Trophoblast cell (in vitro differentiated cells and primary cell): ENCODE data around the gene PARP6.

Experiments used
- DNase-seq, 2 donors: peaks; one replicate each; pipeline ENCODE4 v3.0.0-alpha.2; 2016
- H2AFZ ChIP-seq: 2 replicates; pipeline ENCODE4 v1.6.1; 2013; ENCODE audit warnings: low read length, moderate library complexity, mild to moderate bottlenecking; ENCODE audit not compliant: insufficient read depth, poor library complexity
- H2AK5ac ChIP-seq: 2 replicates; pipeline ENCODE4 v1.6.1; 2013; ENCODE audit warnings: mild to moderate bottlenecking, low read length
- H2BK120ac ChIP-seq: 2 replicates; pipeline ENCODE4 v1.6.1; 2013; ENCODE audit warnings: low read length, mild to moderate bottlenecking, moderate library complexity; ENCODE audit not compliant: insufficient read depth, poor library complexity
- H2BK12ac ChIP-seq: 2 replicates; pipeline ENCODE4 v1.6.1; 2013; ENCODE audit warnings: mild to moderate bottlenecking, low read length, moderate library complexity
- H2BK5ac ChIP-seq: 2 replicates; pipeline ENCODE4 v1.6.1; 2013; ENCODE audit warnings: low read length, low read depth, moderate library complexity, mild to moderate bottlenecking; ENCODE audit not compliant: poor library complexity
- H3K14ac ChIP-seq: 2 replicates; pipeline ENCODE4 v1.6.1; 2013; ENCODE audit warnings: mild to moderate bottlenecking, low read length
- H3K18ac ChIP-seq: 2 replicates; pipeline ENCODE4 v1.6.1; 2013; ENCODE audit warnings: mild to moderate bottlenecking, low read length
- H3K23ac ChIP-seq: 2 replicates; pipeline ENCODE4 v1.6.1; 2013; ENCODE audit warnings: low read length
- H3K27ac ChIP-seq: 2 replicates; pipeline ENCODE4 v1.5.1; 2013; ENCODE audit warnings: low read depth, mild to moderate bottlenecking, inconsistent platforms, low read length, moderate library complexity
- H3K27me3 ChIP-seq: 2 replicates; pipeline ENCODE4 v1.6.1; 2013; ENCODE audit warnings: inconsistent platforms, mild to moderate bottlenecking, low read length, moderate library complexity; ENCODE audit not compliant: insufficient read depth
- H3K36me3 ChIP-seq, 2 experiments: 1 replicate in 1 of 2; 2 replicates in 1 of 2; pipeline ENCODE4 v1.6.1; 2013; ENCODE audit warnings: low read length in 2 of 2, mild to moderate bottlenecking in 2 of 2, moderate library complexity in 1 of 2; ENCODE audit not compliant: insufficient read depth in 2 of 2, control insufficient read depth in 1 of 2
- H3K4ac ChIP-seq: 2 replicates; pipeline ENCODE4 v1.6.1; 2013; ENCODE audit warnings: low read depth, mild to moderate bottlenecking, low read length, moderate library complexity
- H3K4me1 ChIP-seq, 2 experiments: 1 replicate in 1 of 2; 2 replicates in 1 of 2; pipeline ENCODE4 v1.6.1; 2013; ENCODE audit warnings: low read length in 2 of 2, mild to moderate bottlenecking in 2 of 2, moderate library complexity in 1 of 2; ENCODE audit not compliant: insufficient read depth in 2 of 2, control insufficient read depth in 1 of 2
- H3K4me2 ChIP-seq: 2 replicates; pipeline ENCODE4 v1.6.1; 2013; ENCODE audit warnings: inconsistent platforms, mild to moderate bottlenecking, low read length, moderate library complexity
- H3K4me3 ChIP-seq: 2 replicates; pipeline ENCODE4 v1.5.1; 2013; ENCODE audit warnings: mild to moderate bottlenecking, low read depth, low read length, inconsistent platforms
- H3K79me1 ChIP-seq: one replicate; pipeline ENCODE4 v1.6.1; 2013; ENCODE audit warnings: low read length
- H3K79me2 ChIP-seq: 2 replicates; pipeline ENCODE4 v1.6.1; 2013; ENCODE audit warnings: low read length, mild to moderate bottlenecking; ENCODE audit not compliant: control insufficient read depth, insufficient read depth, poor library complexity
- H3K9ac ChIP-seq: 2 replicates; pipeline ENCODE4 v1.6.1; 2013; ENCODE audit warnings: mild to moderate bottlenecking, low read length
- H3K9me3 ChIP-seq: 2 replicates; pipeline ENCODE4 v1.6.1; 2013; ENCODE audit warnings: low read depth, mild to moderate bottlenecking, control low read depth, inconsistent platforms, low read length; ENCODE audit not compliant: insufficient read depth
- H4K12ac ChIP-seq: 2 replicates; pipeline ENCODE4 v1.6.1; 2013; ENCODE audit warnings: low read depth, mild to moderate bottlenecking, low read length, moderate library complexity
- H4K8ac ChIP-seq: 2 replicates; pipeline ENCODE4 v1.6.1; 2013; ENCODE audit warnings: low read depth, mild to moderate bottlenecking, low read length, moderate library complexity
- H4K91ac ChIP-seq: one replicate; pipeline ENCODE4 v1.6.1; 2013; ENCODE audit warnings: low read depth, mild to moderate bottlenecking, low read length, moderate library complexity
- WGBS: extraction: QIAGEN DNeasy Blood & Tissue Kit; methylation state at CpG from one replicate; pipeline ENCODE4 v1.1.7; 2013; ENCODE audit warnings: missing lambda C conversion rate; ENCODE audit not compliant: insufficient read length, insufficient coverage; ENCODE audit errors: extremely low coverage; 5-methylcytosine and 5-hydroxymethylcytosine counted together

Gene PARP6

DNA sequence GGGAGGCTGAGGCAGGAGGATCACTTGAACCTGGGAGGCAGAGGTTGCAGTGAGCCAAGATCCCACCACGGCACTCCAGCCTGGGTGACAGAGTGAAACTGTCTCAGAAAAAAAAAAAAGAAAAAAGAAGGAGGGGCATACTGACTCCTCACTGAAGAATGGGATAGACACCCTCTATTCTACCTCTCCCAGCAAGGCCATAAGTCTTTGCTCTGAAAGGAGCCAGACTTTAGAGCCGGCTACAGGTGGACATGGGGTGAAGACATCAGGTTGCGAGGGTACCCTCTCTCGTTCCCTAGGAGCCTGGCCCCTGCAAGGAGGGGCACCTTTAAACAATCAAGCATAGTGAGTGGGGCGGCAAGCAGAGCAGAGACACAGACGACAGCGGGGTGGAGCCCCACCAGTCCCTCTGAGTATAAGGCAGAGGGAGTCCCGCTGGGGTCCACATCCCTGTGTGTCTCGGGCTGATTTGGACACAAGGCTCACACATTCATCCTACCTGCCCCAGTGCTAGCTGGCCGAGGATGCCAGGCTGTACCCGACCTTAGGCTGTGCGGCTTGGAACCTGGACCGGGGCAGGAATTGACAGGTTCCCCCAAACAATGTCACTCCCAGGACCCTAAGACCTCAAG is 75.8 kb downstream of the PARP6 start:
- peaks cover 2% of the 10 kb centered on the region for H3K79me2 ChIP-seq
- no CpG with 5 or more reads among the region's 13 CpGs for WGBS
- peaks cover 31 to 34% of the 10 kb centered on the region in 2 experiments for H3K36me3 ChIP-seq
- H3K9ac ChIP-seq: peak overlapping the region; percentile 30
- peak overlapping the region; percentile 75 for H3K4me2 ChIP-seq
- H2BK5ac ChIP-seq: peak overlapping the region; percentile 15
- H3K27me3 ChIP-seq: no peaks in the 10 kb centered on the region
- H3K14ac ChIP-seq: peak overlapping the region; percentile 45
- peaks cover 6% of the 10 kb centered on the region for H3K79me1 ChIP-seq
- peaks cover 2% of the 10 kb centered on the region for H3K9me3 ChIP-seq
- H2BK12ac ChIP-seq: peak overlapping the region; percentile 20
- peak overlapping the region; percentile 45 for H4K91ac ChIP-seq
- peak overlapping the region; percentile 5 for H2AFZ ChIP-seq
- no peak overlapping the region for H2BK120ac ChIP-seq
- H3K4me1 ChIP-seq: peaks cover 4 to 13% of the 10 kb centered on the region in 2 experiments
- peak overlapping the region; percentile 35 for H3K4ac ChIP-seq
- peak overlapping the region; percentile 41 for H4K12ac ChIP-seq
- peak overlapping the region; percentile 33 for H3K18ac ChIP-seq
- no peak overlapping the region for H3K23ac ChIP-seq
- no peak overlapping the region for H3K27ac ChIP-seq
- DNase-seq: no peak
- H2AK5ac ChIP-seq: peak overlapping the region; percentile 61
- peak overlapping the region; percentile 4 for H4K8ac ChIP-seq
- H3K4me3 ChIP-seq: peak overlapping the region; percentile 20

DNA sequence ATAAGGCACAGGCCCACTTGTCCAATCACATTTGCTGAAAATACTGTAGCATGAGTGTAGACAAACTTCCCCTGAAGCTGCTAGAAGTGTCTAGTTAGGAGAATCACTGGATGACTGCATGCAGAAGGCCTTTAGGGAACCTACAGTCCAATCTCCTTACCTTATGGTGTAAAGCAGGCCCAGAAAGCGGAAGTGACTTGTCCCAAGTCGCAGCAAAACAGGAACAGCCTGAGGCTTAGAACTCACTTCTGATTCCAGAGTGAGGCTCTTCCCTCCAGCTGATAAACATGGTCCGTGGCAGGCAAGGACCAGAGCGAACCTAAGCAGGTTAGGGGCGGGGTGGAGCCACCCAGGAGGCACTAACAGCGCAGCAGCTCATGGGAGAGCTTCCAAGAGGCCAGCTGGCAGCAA is 77.2 kb downstream of the PARP6 start:
- Histone ChIP-seq H3K27ac (peak overlapping the region; percentile 31), H3K9me3 (peaks cover 2% of the 10 kb centered on the region), H3K9ac (no peak overlapping the region), H2AK5ac (no peak overlapping the region), H4K12ac (no peak overlapping the region), H3K23ac (no peak overlapping the region), H3K79me2 (peaks cover 2% of the 10 kb centered on the region), H2BK5ac (no peak overlapping the region), H3K36me3 (peaks cover 17 to 20% of the 10 kb centered on the region in 2 experiments), H3K4ac (no peak overlapping the region), H4K8ac (peak overlapping the region; percentile 20), H3K4me3 (no peak overlapping the region), H2AFZ (no peak overlapping the region), H3K4me2 (no peak overlapping the region), H3K18ac (no peak overlapping the region), H2BK12ac (no peak overlapping the region), H2BK120ac (no peak overlapping the region), H3K79me1 (peaks cover 6% of the 10 kb centered on the region), H3K27me3 (no peaks in the 10 kb centered on the region), H3K4me1 (peaks cover 4 to 13% of the 10 kb centered on the region in 2 experiments), H3K14ac (no peak overlapping the region), H4K91ac (no peak overlapping the region)
- no CpG with 5 or more reads among the region's 6 CpGs for WGBS
- peak; percentile 98 for DNase-seq

DNA sequence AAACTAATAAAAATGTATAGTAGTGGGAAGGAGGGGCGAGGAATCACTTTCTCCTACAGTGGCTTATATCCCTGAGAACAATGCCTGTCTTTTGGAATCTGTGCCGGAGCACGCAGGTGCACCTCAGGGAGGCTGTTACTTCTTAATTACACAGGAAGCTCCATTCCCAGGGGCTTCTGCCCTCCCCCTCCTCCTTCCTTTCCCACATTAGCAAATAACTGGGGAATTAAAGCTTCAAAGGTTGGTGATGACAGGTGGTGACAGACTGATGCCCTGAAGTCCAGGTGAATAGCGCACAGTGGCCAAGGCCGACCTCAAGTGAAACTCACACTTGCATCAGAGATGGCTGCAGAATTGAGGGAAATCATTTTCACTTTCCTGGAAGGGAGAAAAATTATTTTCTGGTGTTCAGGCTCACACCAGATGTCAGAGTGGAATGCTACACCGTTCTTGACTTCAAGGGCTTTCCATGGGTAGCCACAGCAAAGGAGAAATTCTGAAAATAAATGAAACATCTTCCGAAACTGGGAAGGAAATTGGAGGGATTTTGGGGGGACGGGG is 78.4 kb downstream of the PARP6 start:
- H2AK5ac ChIP-seq: no peak overlapping the region
- H3K9ac ChIP-seq: no peak overlapping the region
- H3K79me2 ChIP-seq: peaks cover 2% of the 10 kb centered on the region
- H2AFZ ChIP-seq: no peak overlapping the region
- H3K14ac ChIP-seq: no peak overlapping the region
- no peak overlapping the region for H3K18ac ChIP-seq
- no peak for DNase-seq
- peaks cover 6% of the 10 kb centered on the region for H3K79me1 ChIP-seq
- H2BK5ac ChIP-seq: no peak overlapping the region
- no peaks in the 10 kb centered on the region for H3K27me3 ChIP-seq
- peaks cover 7 to 9% of the 10 kb centered on the region in 2 experiments for H3K36me3 ChIP-seq
- H3K4ac ChIP-seq: no peak overlapping the region
- no peak overlapping the region for H2BK12ac ChIP-seq
- no peak overlapping the region for H4K91ac ChIP-seq
- peaks cover 4 to 13% of the 10 kb centered on the region in 2 experiments for H3K4me1 ChIP-seq
- H4K12ac ChIP-seq: no peak overlapping the region
- H3K23ac ChIP-seq: no peak overlapping the region
- no peak overlapping the region for H4K8ac ChIP-seq
- H3K4me2 ChIP-seq: no peak overlapping the region
- no peak overlapping the region for H3K4me3 ChIP-seq
- H2BK120ac ChIP-seq: no peak overlapping the region
- no peak overlapping the region for H3K27ac ChIP-seq
- 100% methylated on average over 2 of the region's 8 CpGs for WGBS
- H3K9me3 ChIP-seq: peaks cover 2% of the 10 kb centered on the region

DNA sequence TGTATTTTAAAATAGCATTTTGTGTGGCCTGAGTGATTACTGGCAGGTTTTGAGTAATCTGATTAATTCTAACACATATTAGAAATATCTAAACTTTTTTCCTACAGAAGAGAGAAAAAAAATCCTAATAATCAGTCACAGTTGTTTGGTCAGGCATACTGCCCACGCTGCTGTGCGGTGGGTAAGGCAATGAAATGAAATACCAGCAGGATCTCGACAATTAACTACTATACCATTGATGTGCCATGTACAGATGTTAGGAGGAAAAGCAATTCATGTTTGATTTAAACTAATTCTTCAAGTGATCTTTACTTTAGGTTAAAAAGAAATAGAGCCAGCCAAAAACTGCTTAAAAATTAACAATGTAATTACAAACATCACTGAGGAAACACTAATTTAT is 79.9 kb downstream of the PARP6 start:
- H4K8ac ChIP-seq: no peak overlapping the region
- H3K4me3 ChIP-seq: no peak overlapping the region
- peaks cover 1% of the 10 kb centered on the region for H3K79me2 ChIP-seq
- H3K9ac ChIP-seq: no peak overlapping the region
- H3K79me1 ChIP-seq: peaks cover 6% of the 10 kb centered on the region
- no peak overlapping the region for H3K4ac ChIP-seq
- no peak overlapping the region for H2BK12ac ChIP-seq
- H3K4me1 ChIP-seq: peaks cover 4 to 11% of the 10 kb centered on the region in 2 experiments
- no peak overlapping the region for H2AFZ ChIP-seq
- H4K12ac ChIP-seq: no peak overlapping the region
- no peak overlapping the region for H3K27ac ChIP-seq
- H3K9me3 ChIP-seq: no peaks in the 10 kb centered on the region
- no peak overlapping the region for H3K14ac ChIP-seq
- no peak overlapping the region for H3K23ac ChIP-seq
- no peak for DNase-seq
- no peak overlapping the region for H3K4me2 ChIP-seq
- H4K91ac ChIP-seq: no peak overlapping the region
- H2BK5ac ChIP-seq: no peak overlapping the region
- no CpG with 5 or more reads among the region's 3 CpGs for WGBS
- H3K18ac ChIP-seq: no peak overlapping the region
- H3K27me3 ChIP-seq: no peaks in the 10 kb centered on the region
- H3K36me3 ChIP-seq: no peaks in the 10 kb centered on the region
- H2AK5ac ChIP-seq: no peak overlapping the region
- no peak overlapping the region for H2BK120ac ChIP-seq
